ENCODE results near the gene PLPPR5. TPM values are rescaled to one million over a fixed set of nuclear protein-coding genes. Genes with fewer than 3 reads are reported as not detected.

Gene PLPPR5
- total RNA-seq, 1 donor from 2014 or later: not detected

GRCh38 chr1:98981917-98982513 lies 22.6 kb downstream of the PLPPR5 start:
- DNase-seq (ENCODE audit: low read depth): peak; percentile 74

DNA sequence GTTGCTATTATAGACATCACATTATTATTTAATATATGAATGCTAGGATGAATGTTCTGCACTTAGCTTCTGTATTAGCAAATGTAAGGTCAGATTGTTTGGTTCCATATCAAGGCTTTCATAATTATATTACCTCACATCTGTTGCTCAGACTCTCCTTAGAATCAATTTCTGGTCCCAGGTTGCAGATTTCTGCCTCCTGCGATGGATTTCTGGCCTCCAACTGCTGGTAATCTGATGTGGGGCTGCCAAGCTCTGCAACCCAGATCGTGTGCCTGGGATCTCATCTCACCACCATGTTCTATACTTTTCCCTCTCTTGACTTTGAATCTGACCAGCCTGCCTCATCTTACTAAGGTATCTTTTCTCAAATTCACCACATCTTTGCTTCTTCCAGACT lies 25.2 kb downstream of the PLPPR5 start:
- Histone ChIP-seq H3K4me3 (ENCODE audit: low read depth, low read length) (no peak overlapping the region), H3K27me3 (ENCODE audit: control insufficient read depth, insufficient read depth, low read length) (peaks cover 1% of the 10 kb centered on the region), H3K36me3 (ENCODE audit: control insufficient read depth, insufficient read depth, low read length) (no peaks in the 10 kb centered on the region)
- FAIRE-seq (no peak), DNase-seq (ENCODE audit: low read depth) (no peak)
- TF ChIP-seq, protein P1, sequence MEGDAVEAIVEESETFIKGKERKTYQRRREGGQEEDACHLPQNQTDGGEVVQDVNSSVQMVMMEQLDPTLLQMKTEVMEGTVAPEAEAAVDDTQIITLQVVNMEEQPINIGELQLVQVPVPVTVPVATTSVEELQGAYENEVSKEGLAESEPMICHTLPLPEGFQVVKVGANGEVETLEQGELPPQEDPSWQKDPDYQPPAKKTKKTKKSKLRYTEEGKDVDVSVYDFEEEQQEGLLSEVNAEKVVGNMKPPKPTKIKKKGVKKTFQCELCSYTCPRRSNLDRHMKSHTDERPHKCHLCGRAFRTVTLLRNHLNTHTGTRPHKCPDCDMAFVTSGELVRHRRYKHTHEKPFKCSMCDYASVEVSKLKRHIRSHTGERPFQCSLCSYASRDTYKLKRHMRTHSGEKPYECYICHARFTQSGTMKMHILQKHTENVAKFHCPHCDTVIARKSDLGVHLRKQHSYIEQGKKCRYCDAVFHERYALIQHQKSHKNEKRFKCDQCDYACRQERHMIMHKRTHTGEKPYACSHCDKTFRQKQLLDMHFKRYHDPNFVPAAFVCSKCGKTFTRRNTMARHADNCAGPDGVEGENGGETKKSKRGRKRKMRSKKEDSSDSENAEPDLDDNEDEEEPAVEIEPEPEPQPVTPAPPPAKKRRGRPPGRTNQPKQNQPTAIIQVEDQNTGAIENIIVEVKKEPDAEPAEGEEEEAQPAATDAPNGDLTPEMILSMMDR (IDR thresholded peaks at IDR 0.05; ENCODE audit: insufficient read depth, low read length, severe bottlenecking): no peak

More at GRCh38 chr1:98981917-98982513, 22.6 kb downstream of the PLPPR5 start:
- Histone ChIP-seq H3K36me3 (ENCODE audit: control insufficient read depth, insufficient read depth, low read length) (no peaks in the 10 kb centered on the region), H3K27me3 (ENCODE audit: control insufficient read depth, insufficient read depth, low read length) (peaks cover 1% of the 10 kb centered on the region), H3K4me3 (ENCODE audit: low read depth, low read length) (no peak overlapping the region)
- TF ChIP-seq, protein P1 (IDR thresholded peaks at IDR 0.05; ENCODE audit: insufficient read depth, low read length, severe bottlenecking): no peak
- no peak for FAIRE-seq

- no peaks in the 10 kb centered on the region for H3K36me3 ChIP-seq (ENCODE audit: control insufficient read depth, insufficient read depth, low read length)
- DNase-seq (ENCODE audit: low read depth): no peak
- no peak overlapping the region for H3K4me3 ChIP-seq (ENCODE audit: low read depth, low read length)
- peaks cover 1% of the 10 kb centered on the region for H3K27me3 ChIP-seq (ENCODE audit: control insufficient read depth, insufficient read depth, low read length)
- TF ChIP-seq, protein P1 (IDR thresholded peaks at IDR 0.05; ENCODE audit: insufficient read depth, low read length, severe bottlenecking): no peak
- FAIRE-seq: no peak
Measured at GRCh38 chr1:98975810-98976209, 28.9 kb downstream of the PLPPR5 start.

- no peak for DNase-seq (ENCODE audit: low read depth)
- H3K27me3 ChIP-seq (ENCODE audit: control insufficient read depth, insufficient read depth, low read length): peaks cover 1% of the 10 kb centered on the region
- H3K36me3 ChIP-seq (ENCODE audit: control insufficient read depth, insufficient read depth, low read length): no peaks in the 10 kb centered on the region
- FAIRE-seq: peak; percentile 23
- TF ChIP-seq, protein P1 (IDR thresholded peaks at IDR 0.05; ENCODE audit: insufficient read depth, low read length, severe bottlenecking): no peak
- H3K4me3 ChIP-seq (ENCODE audit: low read depth, low read length): no peak overlapping the region
Measured at GRCh38 chr1:98975113-98975512, 29.5 kb downstream of the PLPPR5 start.

DNA sequence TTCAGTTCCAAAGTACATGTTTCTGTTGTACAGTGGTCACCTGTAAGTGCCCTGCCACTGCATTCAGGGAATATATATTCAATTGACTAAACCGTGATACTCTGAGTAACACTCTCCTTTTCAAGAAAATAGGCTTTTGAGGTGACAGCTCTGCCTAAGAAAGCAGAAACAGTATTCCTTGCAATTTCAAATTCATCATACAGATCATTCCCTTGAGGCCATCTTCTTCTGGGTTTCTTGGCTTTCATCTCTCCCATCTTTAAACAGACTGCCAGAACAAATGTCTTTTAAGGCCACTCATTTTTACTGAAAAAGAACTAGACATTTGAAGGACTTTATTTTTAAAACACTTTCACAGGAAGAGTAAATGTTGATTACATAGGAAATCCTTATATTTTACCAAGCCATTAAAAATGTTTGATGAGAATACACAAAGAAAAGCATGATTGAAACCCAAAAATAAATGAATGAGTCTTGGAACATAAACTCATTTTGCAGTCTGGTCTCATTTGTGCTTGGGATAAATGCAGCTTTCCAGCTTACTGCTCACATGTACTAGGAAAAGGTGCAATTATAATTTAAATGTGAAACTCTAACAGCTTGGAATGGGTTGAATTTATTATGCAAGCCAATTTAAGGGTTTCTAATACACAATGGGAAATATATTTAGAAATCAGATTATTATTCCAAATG lies 34.7 kb downstream of the PLPPR5 start:
- Histone ChIP-seq H3K4me3 (ENCODE audit: low read depth, low read length) (no peak overlapping the region), H3K27me3 (ENCODE audit: control insufficient read depth, insufficient read depth, low read length) (no peaks in the 10 kb centered on the region), H3K36me3 (ENCODE audit: control insufficient read depth, insufficient read depth, low read length) (no peaks in the 10 kb centered on the region)
- no peak for DNase-seq (ENCODE audit: low read depth)
- TF ChIP-seq, protein P1 (IDR thresholded peaks at IDR 0.05; ENCODE audit: insufficient read depth, low read length, severe bottlenecking): no peak
- no peak for FAIRE-seq
